Activated CD4-positive, alpha-beta T cell treated with anti-CD3 and anti-CD28 coated beads for 4 hours (primary cell): Measurements from ENCODE around the gene CD4.
A peak's percentile ranks its signal among the peaks of the same experiment; 100 is the strongest.
"Not testable (repeated sequence)": the region's sequence is repeated elsewhere in the genome, so short reads cannot be mapped to it uniquely, and the experiment has no call there.

ENCODE experiments used
- DNase-seq, 2 donors: peaks; one replicate each; pipeline ENCODE4 v3.0.0-alpha.2; 2020

CD4 gene

DNA sequence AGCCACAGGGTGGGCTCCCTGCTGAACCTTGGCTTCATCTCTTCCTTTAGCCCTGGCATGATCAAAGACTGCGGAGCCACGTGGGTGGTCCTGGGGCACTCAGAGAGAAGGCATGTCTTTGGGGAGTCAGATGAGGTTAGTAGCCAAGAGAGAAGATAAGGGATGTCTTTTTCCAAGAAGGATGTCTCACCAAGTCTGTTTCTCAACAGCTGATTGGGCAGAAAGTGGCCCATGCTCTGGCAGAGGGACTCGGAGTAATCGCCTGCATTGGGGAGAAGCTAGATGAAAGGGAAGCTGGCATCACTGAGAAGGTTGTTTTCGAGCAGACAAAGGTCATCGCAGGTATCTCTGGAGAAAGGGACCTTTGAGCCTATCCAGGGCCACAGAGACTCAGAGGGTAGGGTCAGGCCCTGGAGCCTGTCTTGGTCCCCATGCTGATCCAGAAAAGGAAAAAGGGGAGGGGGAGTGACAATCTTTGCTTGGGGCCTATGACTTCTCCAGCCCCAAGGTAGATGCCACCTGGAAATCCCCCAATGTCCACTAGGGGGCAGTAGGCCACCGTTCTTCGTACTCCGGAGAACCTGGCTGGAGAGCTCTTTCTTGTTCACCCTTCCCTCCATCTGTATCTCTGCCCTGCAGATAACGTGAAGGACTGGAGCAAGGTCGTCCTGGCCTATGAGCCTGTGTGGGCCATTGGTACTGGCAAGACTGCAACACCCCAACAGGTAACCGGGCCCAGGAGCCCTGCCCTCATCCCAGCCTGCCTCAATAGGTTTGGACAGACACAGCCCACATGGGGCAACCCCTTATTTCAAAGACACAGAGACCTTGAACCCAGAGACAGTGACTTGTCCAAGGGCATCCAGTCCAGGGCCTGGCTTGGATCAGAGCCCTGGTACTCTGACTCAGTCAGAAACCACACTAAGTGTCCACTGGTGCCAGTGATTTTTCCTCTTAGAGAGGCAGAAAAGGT lies 80.0 kb downstream of the CD4 start:
- peak; percentile 77 to 89 for DNase-seq

DNA sequence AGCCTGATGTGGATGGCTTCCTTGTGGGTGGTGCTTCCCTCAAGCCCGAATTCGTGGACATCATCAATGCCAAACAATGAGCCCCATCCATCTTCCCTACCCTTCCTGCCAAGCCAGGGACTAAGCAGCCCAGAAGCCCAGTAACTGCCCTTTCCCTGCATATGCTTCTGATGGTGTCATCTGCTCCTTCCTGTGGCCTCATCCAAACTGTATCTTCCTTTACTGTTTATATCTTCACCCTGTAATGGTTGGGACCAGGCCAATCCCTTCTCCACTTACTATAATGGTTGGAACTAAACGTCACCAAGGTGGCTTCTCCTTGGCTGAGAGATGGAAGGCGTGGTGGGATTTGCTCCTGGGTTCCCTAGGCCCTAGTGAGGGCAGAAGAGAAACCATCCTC lies 81.0 kb downstream of the CD4 start:
- DNase-seq, result not testable (repeated sequence)
